ENCODE results near the gene NPBWR2. TPM values are rescaled to one million over a fixed set of nuclear protein-coding genes. Genes with fewer than 3 reads are reported as not detected.
"Not testable (repeated sequence)": the region's sequence is repeated elsewhere in the genome, so short reads cannot be mapped to it uniquely, and the experiment has no call there.

The NPBWR2 gene
- total RNA-seq, 4 donors from 2014 or later, result not detected

DNA sequence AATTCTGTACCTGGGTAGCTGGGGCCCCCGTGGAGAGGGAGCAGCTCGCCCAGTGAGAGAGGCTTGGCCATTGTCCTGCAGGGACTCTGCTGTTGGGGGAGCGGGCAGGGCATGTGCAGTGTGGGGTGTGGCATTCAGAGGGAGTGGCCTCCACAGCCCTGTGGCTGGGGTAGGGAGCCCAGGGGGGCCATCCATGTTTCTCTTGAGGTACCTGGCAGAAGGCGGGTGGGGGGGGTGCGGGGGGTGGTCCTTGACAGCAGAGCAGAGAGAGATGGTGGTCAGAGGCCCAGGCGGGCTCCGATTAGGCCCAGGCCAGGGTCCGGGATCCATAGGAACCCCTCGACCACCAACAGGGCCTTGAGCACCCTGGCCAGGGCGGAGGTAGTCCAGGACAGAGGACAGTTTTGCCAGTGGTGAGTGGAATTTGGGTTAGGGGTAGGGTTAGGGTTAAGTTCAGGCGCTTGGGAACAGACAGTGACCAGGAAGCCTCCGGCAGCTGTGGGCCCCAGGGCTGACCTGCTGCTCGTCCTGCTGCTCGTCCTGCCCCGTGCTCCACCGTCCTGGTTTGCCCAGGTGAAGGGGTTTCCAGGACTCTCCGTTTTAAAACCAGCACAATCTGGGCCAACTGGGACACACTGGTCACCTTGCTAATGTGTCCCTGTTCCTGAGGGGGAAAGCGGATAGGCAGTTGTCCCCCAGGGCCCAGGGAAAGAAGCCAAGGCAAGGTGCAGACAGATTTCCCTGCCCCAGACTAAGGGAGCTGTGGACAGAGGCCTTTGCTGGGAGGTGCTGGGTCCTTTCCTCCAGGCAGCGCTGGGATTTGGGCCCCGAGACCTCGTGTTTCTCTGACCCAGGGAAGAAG lies 32.1 kb upstream of the NPBWR2 start:
- H3K4me1 ChIP-seq, result no peaks in the 10 kb centered on the region
- no peak for TF ChIP-seq POLR2A (IDR thresholded peaks at IDR 0.05)
- TF ChIP-seq, protein P1, sequence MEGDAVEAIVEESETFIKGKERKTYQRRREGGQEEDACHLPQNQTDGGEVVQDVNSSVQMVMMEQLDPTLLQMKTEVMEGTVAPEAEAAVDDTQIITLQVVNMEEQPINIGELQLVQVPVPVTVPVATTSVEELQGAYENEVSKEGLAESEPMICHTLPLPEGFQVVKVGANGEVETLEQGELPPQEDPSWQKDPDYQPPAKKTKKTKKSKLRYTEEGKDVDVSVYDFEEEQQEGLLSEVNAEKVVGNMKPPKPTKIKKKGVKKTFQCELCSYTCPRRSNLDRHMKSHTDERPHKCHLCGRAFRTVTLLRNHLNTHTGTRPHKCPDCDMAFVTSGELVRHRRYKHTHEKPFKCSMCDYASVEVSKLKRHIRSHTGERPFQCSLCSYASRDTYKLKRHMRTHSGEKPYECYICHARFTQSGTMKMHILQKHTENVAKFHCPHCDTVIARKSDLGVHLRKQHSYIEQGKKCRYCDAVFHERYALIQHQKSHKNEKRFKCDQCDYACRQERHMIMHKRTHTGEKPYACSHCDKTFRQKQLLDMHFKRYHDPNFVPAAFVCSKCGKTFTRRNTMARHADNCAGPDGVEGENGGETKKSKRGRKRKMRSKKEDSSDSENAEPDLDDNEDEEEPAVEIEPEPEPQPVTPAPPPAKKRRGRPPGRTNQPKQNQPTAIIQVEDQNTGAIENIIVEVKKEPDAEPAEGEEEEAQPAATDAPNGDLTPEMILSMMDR (IDR thresholded peaks at IDR 0.05), result no peak
- no peak overlapping the region for H3K4me3 ChIP-seq
- no peak for DNase-seq
- no peaks in the 10 kb centered on the region for H3K9me3 ChIP-seq
- intact Hi-C loops (cut with DNase I), result no loop called here
- H3K36me3 ChIP-seq, result no peaks in the 10 kb centered on the region
- peaks cover 0 to 66% (median 0%) of the 10 kb centered on the region in 4 donors for H3K27me3 ChIP-seq
- WGBS, 2 donors, result 72 to 86% methylated on average over 10 to 15 of the region's 21 CpGs
- H3K27ac ChIP-seq, result no peak overlapping the region

DNA sequence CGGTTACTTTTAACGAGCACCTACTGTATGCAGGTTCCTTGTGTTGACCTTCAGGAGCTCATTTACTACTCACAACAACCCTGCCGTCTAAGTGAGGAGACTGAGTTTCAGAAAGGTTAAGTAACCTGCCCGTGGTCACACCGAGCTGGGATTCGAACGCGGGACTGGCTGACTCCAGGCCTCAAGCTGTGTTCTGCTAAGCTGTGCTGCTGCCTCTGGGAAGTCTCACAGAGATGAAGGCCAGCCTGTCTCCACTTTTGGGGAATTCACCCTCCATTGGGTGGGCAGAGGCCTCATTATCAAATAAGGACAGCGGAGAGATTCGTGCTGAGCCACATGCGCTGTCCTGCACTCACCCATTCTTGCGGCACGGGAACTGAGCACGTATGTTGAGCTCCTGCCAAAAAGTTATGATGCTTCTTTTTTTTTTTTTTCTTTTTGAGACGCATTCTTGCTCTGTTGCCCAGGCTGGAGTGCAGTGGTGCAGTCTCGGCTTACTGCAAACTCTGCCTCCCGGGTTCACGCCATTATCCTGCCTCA lies 31.0 kb upstream of the NPBWR2 start:
- Histone ChIP-seq H3K9me3 (no peaks in the 10 kb centered on the region), H3K36me3 (no peaks in the 10 kb centered on the region), H3K4me3 (no peak overlapping the region), H3K27me3 (peaks cover 0 to 70% (median 0%) of the 10 kb centered on the region in 4 donors), H3K4me1 (no peaks in the 10 kb centered on the region), H3K27ac (no peak overlapping the region)
- intact Hi-C loops (cut with DNase I), result no loop called here
- no peak for TF ChIP-seq POLR2A (IDR thresholded peaks at IDR 0.05)
- TF ChIP-seq, protein P1 (IDR thresholded peaks at IDR 0.05), result no peak
- 57 to 77% methylated on average over 18 of the region's 18 CpGs for WGBS, 2 donors
- DNase-seq, result no peak

DNA sequence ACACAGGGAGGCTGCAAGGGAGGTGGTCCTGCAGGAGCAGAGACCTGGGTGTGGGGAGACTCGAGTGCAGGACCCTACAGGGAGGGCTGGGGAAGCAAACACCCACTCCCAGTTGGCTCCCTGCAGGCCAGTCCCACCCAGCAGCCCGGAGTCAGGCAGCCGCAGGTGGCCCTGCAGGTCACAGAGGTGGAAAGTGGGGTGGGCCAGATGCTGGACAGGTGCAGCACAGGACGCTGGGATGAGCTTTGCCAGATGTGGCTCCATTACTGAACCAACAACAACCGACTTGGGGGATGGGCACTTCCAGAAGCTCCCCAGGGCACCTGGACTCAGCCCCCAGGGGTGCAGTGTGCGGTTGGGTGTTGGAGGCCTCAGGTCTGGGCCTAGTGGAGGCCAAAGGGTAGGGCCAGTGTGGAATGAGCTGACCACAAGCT lies 30.2 kb upstream of the NPBWR2 start:
- no peak for DNase-seq
- intact Hi-C loops (cut with DNase I), result no loop called here
- Histone ChIP-seq H3K27ac (no peak overlapping the region), H3K36me3 (no peaks in the 10 kb centered on the region), H3K4me3 (no peak overlapping the region), H3K27me3 (peaks cover 0 to 63% (median 0%) of the 10 kb centered on the region in 4 donors), H3K4me1 (no peaks in the 10 kb centered on the region), H3K9me3 (no peaks in the 10 kb centered on the region)
- WGBS, 2 donors, result 48 to 49% methylated on average over 2 to 4 of the region's 6 CpGs
- TF ChIP-seq POLR2A (IDR thresholded peaks at IDR 0.05), result no peak
- TF ChIP-seq, protein P1 (IDR thresholded peaks at IDR 0.05), result no peak

DNA sequence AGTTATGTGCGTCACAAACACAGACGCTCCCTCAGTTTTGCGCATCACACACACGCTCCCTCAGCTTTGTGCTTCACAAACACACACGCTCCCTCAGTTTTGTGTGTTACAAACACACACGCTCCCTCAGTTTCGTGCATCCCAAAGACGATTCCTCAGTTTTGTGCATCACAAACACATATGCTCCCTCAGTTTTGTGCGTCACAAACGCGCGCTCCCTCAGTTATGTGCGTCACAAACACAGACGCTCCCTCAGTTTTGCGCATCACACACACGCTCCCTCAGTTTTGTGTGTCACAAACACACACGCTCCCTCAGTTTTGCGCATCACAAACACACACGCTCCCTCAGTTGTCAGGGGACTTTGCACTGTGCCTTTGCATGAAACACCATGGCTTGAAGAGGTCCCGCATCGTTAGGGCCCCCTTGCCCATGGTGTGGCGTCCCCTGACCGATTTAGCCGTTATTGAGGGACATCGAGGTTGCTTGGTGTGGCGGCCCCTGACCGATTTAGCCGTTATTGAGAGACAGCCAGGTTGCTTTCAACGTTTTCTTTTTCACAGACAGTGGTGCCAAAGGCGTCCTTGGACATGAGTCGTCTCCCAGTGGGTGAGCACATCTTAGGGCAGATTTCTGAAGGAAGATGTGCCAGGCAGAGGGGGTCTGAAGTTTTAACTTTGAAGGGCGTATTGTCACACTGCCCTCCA lies 28.8 kb upstream of the NPBWR2 start:
- no peaks in the 10 kb centered on the region for H3K36me3 ChIP-seq
- H3K4me1 ChIP-seq, result no peaks in the 10 kb centered on the region
- WGBS, 2 donors, result 78 to 83% methylated on average over 27 to 30 of the region's 32 CpGs
- no peaks in the 10 kb centered on the region for H3K9me3 ChIP-seq
- TF ChIP-seq, protein P1 (IDR thresholded peaks at IDR 0.05), result no peak
- no peak for TF ChIP-seq POLR2A (IDR thresholded peaks at IDR 0.05)
- DNase-seq, result no peak
- H3K27me3 ChIP-seq, result peaks cover 0 to 55% (median 0%) of the 10 kb centered on the region in 4 donors
- no peak overlapping the region for H3K27ac ChIP-seq
- no peak overlapping the region for H3K4me3 ChIP-seq
- intact Hi-C loops (cut with DNase I), result no loop called here

DNA sequence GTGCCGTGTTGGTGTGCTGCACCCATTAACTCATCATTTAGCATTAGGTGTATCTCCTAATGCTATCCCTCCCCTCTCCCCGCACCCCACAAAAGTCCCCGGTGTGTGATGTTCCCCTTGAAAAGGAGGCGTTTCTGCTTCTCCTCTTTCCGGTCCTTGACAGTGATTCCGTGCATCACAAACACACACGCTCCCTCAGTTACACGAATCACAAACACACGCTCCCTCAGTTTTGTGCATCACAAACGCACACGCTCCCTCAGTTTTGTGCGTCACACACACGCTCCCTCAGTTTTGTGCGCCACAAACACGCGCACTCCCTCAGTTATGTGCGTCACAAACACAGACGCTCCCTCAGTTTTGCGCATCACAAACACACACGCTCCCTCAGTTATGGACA lies 27.4 kb upstream of the NPBWR2 start:
- H3K4me1 ChIP-seq; intact Hi-C loops (cut with DNase I); H3K9me3 ChIP-seq; H3K4me3 ChIP-seq; H3K36me3 ChIP-seq; H3K27ac ChIP-seq; DNase-seq: not testable (repeated sequence)
- WGBS, 2 donors, result 65 to 72% methylated on average over 20 of the region's 20 CpGs
- H3K27me3 ChIP-seq, result peaks cover 0 to 50% (median 0%) of the 10 kb centered on the region in 4 donors
